H1 (cell line): Measurements from ENCODE around the gene SH3BP2. TPM values are rescaled to one million over a fixed set of nuclear protein-coding genes. Genes with fewer than 3 reads are reported as not detected.

ENCODE experiments used
- BACH1 ChIP-seq: IDR thresholded peaks from 2 replicates; pipeline ENCODE4 v1.6.1; 2012; ENCODE audit warnings: low read length, improper control_type of control experiment
- BCL11A ChIP-seq, 2 experiments: IDR thresholded peaks; one replicate each; pipeline ENCODE4 v1.6.1; 2011; ENCODE audit warnings: low read depth in 2 of 2, low read length in 2 of 2, mild to moderate bottlenecking in 2 of 2
- CBX8 ChIP-seq: fragments of 300-800, 300-1000 bp; sonication (generic); IDR thresholded peaks from 2 replicates; pipeline ENCODE4 v1.7.1; 2016; ENCODE audit warnings: low read depth, low read length, borderline replicate concordance
- CHD1 ChIP-seq: IDR thresholded peaks from 2 replicates; pipeline ENCODE4 v1.6.1; 2012; ENCODE audit warnings: low read depth, low read length, improper control_type of control experiment
- CTBP2 ChIP-seq: IDR thresholded peaks from 2 replicates; pipeline ENCODE4 v1.7.0; 2011; ENCODE audit warnings: borderline replicate concordance, mild to moderate bottlenecking, moderate library complexity, mixed read lengths, low read length; ENCODE audit not compliant: insufficient read depth, insufficient read length
- CTCF ChIP-seq, 3 experiments: IDR thresholded peaks; 1 replicate in 2 of 3; 2 replicates in 1 of 3; pipeline versions ENCODE4 v1.5.1 to v1.6.1; 2011; ENCODE audit warnings: low read length in 3 of 3, mild to moderate bottlenecking in 3 of 3, inconsistent platforms in 2 of 3, low read depth in 1 of 3, moderate library complexity in 1 of 3; ENCODE audit not compliant: insufficient read depth in 1 of 3; ENCODE audit errors: control extremely low read depth in 1 of 3
- EGR1 ChIP-seq: IDR thresholded peaks from 2 replicates; pipeline ENCODE4 v1.6.1; 2011; ENCODE audit warnings: low read depth, low read length, borderline replicate concordance
- EP300 ChIP-seq, 2 experiments: IDR thresholded peaks; 1 replicate in 1 of 2; 2 replicates in 1 of 2; pipeline ENCODE4 v1.6.1; 2011 to 2012; ENCODE audit warnings: low read depth in 2 of 2, low read length in 2 of 2, mild to moderate bottlenecking in 2 of 2, borderline replicate concordance in 1 of 2, inconsistent platforms in 1 of 2, moderate library complexity in 1 of 2
- GTF2F1 ChIP-seq: IDR thresholded peaks from 2 replicates; pipeline ENCODE4 v1.6.1; 2012; ENCODE audit warnings: low read depth, low read length, improper control_type of control experiment, borderline replicate concordance
- HDAC6 ChIP-seq: IDR thresholded peaks from one replicate; pipeline ENCODE4 v1.7.1; 2012; ENCODE audit warnings: low read depth, mild to moderate bottlenecking, inconsistent platforms, low read length, moderate library complexity
- MAX ChIP-seq: IDR thresholded peaks from 2 replicates; pipeline ENCODE4 v1.6.1; 2012; ENCODE audit warnings: inconsistent platforms
- NRF1 ChIP-seq: IDR thresholded peaks from 2 replicates; pipeline ENCODE4 v1.6.1; 2011; ENCODE audit warnings: mild to moderate bottlenecking, low read depth, low read length, improper control_type of control experiment
- POLR2A ChIP-seq, 2 experiments: IDR thresholded peaks; 1 replicate in 1 of 2; 2 replicates in 1 of 2; pipeline ENCODE4 v1.6.1; 2011; ENCODE audit warnings: low read depth in 2 of 2, low read length in 2 of 2, mild to moderate bottlenecking in 2 of 2; ENCODE audit errors: control extremely low read depth in 1 of 2
- RBBP5 ChIP-seq: IDR thresholded peaks from 2 replicates; pipeline ENCODE4 v1.7.1; 2012; ENCODE audit warnings: low read depth, mild to moderate bottlenecking, inconsistent platforms, low read length, moderate library complexity, borderline replicate concordance
- RFX5 ChIP-seq: IDR thresholded peaks from 2 replicates; pipeline ENCODE4 v1.6.1; 2011; ENCODE audit warnings: low read depth, low read length, improper control_type of control experiment, borderline replicate concordance
- SUZ12 ChIP-seq: fragments of 200-600 bp; sonication (generic); IDR thresholded peaks from 2 replicates; pipeline ENCODE4 v1.6.1; 2012; ENCODE audit warnings: mild to moderate bottlenecking, inconsistent platforms, low read length, moderate library complexity, mixed read lengths
- TAF7 ChIP-seq: optimal IDR thresholded peaks from 2 replicates; pipeline ENCODE3; 2011; ENCODE audit warnings: low read depth, mild to moderate bottlenecking, inconsistent platforms, low read length, moderate library complexity, borderline replicate concordance
- polyA plus RNA-seq, 7 experiments: library from polyadenylated mRNA; depleted of rRNA in 3 of 7; stranded (reverse) in 5 of 7; unstranded in 2 of 7; fragments of >200 nt in 5 of 7; fragments of 200-250 nt in 2 of 7; gene quantifications; 1 replicate in 5 of 7; 2 replicates in 1 of 7; 4 replicates in 1 of 7; pipeline versions ENCODE4 v1.2.1 to v1.2.3, GENCODE V29; 2011 to 2013; ENCODE audit warnings: missing spikeins in 2 of 7, mixed read lengths in 2 of 7
- total RNA-seq: library from RNA; stranded (reverse); fragmentation: NEBNext Ultra II Directional; extraction: Animal tissue kit (Norgen Biotek cat#: 25700); gene quantifications from 2 replicates; pipeline ENCODE4 v1.2.1, GENCODE V29; 2021
- TF ChIP-seq, protein P1 (sequence below): IDR thresholded peaks from 2 replicates; pipeline ENCODE4 v1.6.1; 2012; ENCODE audit warnings: low read length, inconsistent platforms

The SH3BP2 gene
- total and polyA plus RNA-seq, 2 of the 8 experiments (the other 6 are each of a cell fraction or from before 2014, with no cell fraction given): 27.4 to 31.4 TPM

- TF ChIP-seq, protein P1, sequence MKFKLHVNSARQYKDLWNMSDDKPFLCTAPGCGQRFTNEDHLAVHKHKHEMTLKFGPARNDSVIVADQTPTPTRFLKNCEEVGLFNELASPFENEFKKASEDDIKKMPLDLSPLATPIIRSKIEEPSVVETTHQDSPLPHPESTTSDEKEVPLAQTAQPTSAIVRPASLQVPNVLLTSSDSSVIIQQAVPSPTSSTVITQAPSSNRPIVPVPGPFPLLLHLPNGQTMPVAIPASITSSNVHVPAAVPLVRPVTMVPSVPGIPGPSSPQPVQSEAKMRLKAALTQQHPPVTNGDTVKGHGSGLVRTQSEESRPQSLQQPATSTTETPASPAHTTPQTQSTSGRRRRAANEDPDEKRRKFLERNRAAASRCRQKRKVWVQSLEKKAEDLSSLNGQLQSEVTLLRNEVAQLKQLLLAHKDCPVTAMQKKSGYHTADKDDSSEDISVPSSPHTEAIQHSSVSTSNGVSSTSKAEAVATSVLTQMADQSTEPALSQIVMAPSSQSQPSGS: no peak
- no peak for TF ChIP-seq RFX5
- TF ChIP-seq CBX8: no peak
- peak in 1 of 2 experiments; percentile 67; a peak in 2 of 3 replicates for TF ChIP-seq POLR2A (IDR thresholded peaks at IDR 0.05; ENCODE audit: control extremely low read depth in 1 of 2, low read depth in 2 of 2, low read length in 2 of 2)
- TF ChIP-seq BCL11A (IDR thresholded peaks at IDR 0.05; ENCODE audit: low read depth in 2 of 2, low read length in 2 of 2): no peak
- TF ChIP-seq BACH1: peak; percentile 55; the same call in 1 of the 2 replicates
- TF ChIP-seq RBBP5: peak; percentile 82; the same call in 1 of the 2 replicates
- TF ChIP-seq TAF7: peak; percentile 30
- TF ChIP-seq SUZ12: no peak
- no peak for TF ChIP-seq CTBP2
- no peak for TF ChIP-seq EP300 (IDR thresholded peaks at IDR 0.05; ENCODE audit: borderline replicate concordance in 1 of 2, low read depth in 2 of 2, low read length in 2 of 2)
- TF ChIP-seq HDAC6: no peak
- no peak; the same call in 1 of the 2 replicates for TF ChIP-seq NRF1
- peak; percentile 33; the same call in 1 of the 2 replicates for TF ChIP-seq EGR1
- TF ChIP-seq CHD1: no peak
- no peak for TF ChIP-seq GTF2F1
- peak in 2 of 3 experiments; percentile 41 to 53; a peak in 3 of 4 replicates for TF ChIP-seq CTCF (IDR thresholded peaks at IDR 0.05; ENCODE audit: control extremely low read depth in 1 of 3, insufficient read depth in 1 of 3, low read depth in 1 of 3, low read length in 3 of 3)
- TF ChIP-seq MAX: peak; percentile 81
Measured at GRCh38 chr4:2755821-2756690, 36.8 kb upstream of the SH3BP2 start, which contains the start of gene TNIP2 (continued).
